Fibroblast of peridontal ligament (primary cell): ENCODE measurements around the gene ACTR2.
"Not testable (repeated sequence)": the region's sequence is repeated elsewhere in the genome, so short reads cannot be mapped to it uniquely, and the experiment has no call there.

Source experiments
- DNase-seq: peaks from one replicate; pipeline ENCODE4 v3.0.0-alpha.2; 2010; ENCODE audit errors: extremely low read depth

ACTR2 gene

DNA sequence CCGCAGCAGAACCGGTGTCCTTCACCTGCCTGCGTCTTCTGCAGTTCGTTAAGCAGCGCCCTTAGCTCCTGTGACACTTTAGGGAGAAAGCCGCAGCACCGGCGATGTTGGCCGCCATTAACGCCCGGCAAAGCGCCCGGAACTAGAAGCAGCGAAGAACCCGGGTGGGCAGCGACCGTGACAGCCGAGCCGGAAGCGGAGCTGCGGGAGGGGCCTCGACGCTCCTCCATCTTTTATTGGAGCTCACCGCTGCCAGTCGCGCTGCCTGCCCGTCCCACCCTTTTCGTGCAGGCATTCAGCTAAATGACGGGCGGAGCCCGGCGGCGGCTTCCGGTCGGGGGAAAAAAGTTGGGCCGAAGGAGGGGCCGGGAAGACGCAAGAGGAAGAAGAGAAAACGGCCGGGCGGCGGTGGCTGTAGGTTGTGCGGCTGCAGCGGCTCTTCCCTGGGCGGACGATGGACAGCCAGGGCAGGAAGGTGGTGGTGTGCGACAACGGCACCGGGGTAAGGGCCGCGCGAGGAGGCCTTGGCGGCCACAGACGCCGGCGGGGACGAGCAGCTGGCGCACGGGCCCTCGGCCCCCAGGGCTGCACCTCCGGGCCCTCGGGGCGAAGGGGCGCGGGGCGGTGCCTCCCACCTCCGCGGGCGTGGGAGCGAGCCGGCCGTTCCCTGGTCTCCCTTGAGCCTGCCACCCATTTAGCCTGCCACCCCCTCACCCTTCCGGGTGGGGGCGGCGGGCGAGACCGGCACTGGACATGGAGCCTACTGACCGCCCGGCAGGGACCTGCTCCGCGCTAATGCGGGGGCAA is at the start of gene ACTR2:
ACTR2 (plus strand) TSS at position 376 of the 807 bp plus-strand sequence; CDS start at position 455, 79 bp downstream.
- peak; percentile 94 for DNase-seq

- no peak for DNase-seq
These were observed 45.1 kb upstream of the ACTR2 start for GRCh38 chr2:65182570-65182969.

DNA sequence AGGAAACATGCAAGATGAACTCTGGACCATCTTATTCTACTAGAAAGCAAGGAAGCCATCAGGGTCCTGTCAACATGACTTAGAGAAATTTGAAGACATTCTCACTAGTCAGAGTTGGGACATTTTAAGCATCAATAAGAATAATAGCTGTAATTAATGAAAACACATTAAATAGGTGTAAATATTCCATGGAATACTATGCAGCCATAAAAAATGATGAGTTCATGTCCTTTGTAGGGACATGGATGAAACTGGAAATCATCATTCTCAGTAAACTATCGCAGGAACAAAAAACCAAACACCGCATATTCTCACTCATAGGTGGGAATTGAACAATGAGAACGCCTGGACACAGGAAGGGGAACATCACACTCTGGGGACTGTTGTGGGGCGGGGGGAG is 44.2 kb upstream of the ACTR2 start:
- not testable (repeated sequence) for DNase-seq

DNA sequence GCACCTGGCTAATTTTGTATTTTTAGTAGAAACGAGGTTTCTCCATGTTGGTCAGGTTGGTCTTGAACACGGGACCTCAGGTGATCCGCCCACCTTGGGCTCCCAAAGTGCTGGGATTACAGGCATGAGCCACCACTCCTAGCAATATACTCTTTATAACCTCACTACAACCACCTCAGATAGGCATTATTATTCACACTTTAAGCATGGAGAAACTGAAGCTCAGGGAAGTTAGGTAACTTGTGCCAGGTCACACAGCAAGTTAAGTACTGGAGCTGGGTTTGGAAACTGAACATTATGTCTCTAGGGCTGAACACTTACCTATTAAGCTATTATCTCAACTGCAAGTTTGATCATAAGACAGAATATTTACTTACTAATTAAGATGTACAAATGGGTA is 42.6 kb upstream of the ACTR2 start:
- no peak for DNase-seq

GRCh38 chr2:65186093-65186868 is 41.4 kb upstream of the ACTR2 start:
- DNase-seq = no peak

DNA sequence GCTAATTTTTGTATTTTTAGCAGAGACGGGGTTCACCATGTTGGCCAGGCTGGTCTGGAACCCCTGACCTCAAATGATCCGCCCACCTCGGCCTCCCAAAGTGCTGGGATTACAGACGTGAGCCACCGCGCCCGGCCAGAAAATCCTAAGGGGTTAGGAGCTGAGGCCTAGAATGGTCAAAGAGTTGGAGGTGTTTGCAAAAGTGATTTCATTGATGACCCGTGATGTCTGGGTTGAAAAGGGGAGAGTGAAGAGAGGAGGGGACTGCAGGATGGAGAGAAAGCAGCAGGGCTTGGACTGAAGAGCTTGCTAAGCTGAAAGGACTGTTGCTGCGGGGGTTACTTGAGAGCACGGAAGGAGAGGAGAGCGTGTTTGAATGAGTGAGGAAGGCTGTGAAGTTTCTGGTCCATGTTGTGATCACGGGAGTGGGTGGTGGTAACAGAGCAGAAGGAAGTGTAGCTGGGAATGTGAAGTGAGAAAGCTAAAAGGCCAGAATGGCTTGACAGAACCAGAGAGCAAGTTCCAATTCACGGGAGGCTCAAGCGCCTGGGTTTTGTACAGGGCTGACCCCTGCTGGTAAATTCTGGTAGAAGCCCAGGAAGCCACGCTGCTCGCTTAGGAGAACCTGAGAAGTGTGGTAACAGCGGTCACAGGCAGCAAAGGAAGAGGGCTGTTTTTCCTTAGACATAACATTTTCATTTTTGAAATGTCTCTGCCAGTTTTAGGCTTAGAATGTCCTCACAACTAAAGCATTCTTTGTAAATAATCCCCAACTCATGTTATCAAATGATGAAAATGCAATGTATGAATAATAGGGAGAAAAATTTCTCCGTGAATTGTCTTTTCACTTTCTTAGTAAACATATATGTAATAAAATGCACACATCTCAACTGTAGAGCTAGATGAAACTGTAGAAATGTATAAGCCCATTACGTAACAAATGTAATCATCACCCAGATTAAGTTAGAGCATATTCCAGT is 40.5 kb upstream of the ACTR2 start:
- peak; percentile 88 for DNase-seq

- no peak for DNase-seq
These were observed 34.2 kb upstream of the ACTR2 start for GRCh38 chr2:65193446-65193845.

DNA sequence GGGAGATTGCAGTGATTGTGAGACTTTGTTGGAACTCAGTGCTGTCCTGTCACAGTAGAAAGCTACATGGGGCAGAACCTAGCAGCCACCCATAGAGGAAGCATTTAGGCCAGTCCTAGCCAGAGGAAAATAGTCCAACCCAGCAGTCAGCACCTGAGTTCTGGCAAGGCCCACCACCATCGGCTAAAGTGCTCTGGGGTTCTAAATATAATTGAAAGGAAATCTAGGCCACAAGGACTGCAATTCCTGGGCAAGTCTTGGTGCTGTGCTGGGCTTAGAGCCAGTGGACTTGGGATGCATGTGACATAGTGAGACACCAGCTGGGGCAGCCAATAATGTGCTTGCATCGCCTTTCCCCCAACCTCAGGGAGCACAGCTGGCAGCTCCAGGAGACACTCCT is 28.9 kb upstream of the ACTR2 start:
- DNase-seq = peak; percentile 31

GRCh38 chr2:65199166-65199565 is 28.5 kb upstream of the ACTR2 start:
- DNase-seq = no peak

DNA sequence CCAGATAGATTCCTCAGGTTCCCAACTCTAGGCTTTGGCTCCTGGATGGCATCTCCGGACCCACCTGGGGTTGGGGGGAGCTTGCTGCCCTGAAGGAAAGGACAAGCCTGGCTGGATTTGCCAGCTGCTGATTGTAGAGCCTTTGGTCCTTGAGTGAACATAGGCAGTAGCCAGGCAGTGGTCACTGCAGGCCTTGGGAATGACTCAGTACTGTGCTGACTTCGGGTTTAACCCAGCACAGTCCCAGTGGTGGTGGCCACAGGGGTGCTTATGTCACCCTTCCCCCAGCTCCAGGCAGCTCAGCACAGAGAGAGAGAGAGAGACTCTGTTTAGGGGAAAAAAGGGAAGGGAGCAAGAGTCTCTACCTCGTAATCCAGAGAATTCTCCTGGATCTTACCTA is 27.7 kb upstream of the ACTR2 start:
- DNase-seq = peak; percentile 18

- DNase-seq = no peak
These were observed 23.0 kb upstream of the ACTR2 start for GRCh38 chr2:65204461-65205210.

- no peak for DNase-seq
These were observed 15.5 kb upstream of the ACTR2 start for GRCh38 chr2:65212115-65212514.

GRCh38 chr2:65212619-65213018 is 15.0 kb upstream of the ACTR2 start:
- DNase-seq = no peak

- DNase-seq = no peak
These were observed 14.6 kb upstream of the ACTR2 start for GRCh38 chr2:65213035-65213434.

- DNase-seq = no peak
These were observed 13.3 kb upstream of the ACTR2 start for GRCh38 chr2:65214361-65214760.

DNA sequence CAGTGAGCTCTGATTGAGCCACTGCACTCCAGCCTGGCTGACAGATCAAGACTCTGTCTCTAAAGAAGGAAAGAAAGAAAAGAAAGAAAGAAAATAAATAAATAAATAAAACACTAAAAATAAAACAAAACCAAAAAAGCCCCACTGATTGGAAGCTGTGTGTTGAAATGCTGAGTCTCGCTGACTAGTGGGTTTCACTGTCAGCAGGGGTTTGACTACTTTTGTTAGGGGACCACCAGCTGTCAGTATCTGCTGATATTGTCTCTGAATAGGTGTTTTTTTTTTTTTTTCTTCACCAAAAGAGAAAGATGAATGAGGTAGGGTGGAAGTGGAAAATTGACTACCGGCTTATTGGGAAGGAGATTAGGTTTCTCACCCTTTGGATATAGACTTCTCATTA is 12.8 kb upstream of the ACTR2 start:
- DNase-seq = no peak

DNA sequence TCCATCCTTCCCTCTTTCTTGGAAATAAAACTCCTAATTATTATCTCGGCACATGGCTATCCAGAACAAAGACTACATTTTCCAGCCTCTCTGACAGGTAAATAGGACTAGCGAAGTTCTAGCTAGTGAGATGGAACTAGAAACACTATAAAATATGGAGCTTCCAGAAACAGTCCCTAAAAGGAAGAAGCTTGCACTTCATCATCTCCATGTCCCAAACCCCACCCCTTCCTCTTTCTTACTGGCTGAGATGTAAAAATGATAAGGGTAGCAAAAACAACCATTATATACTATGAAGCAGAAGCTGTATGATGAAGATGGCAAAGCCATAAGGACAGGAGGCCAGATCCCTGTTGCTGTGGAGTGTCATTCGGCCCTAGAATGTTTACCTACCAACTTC is 11.7 kb upstream of the ACTR2 start:
- DNase-seq = no peak

GRCh38 chr2:65220432-65221131 is 7.0 kb upstream of the ACTR2 start:
- peak; percentile 32 for DNase-seq

- not testable (repeated sequence) for DNase-seq
These were observed 6.4 kb upstream of the ACTR2 start for GRCh38 chr2:65221275-65221674.

- DNase-seq = peak; percentile 17
These were observed 593 bp upstream of the ACTR2 start for GRCh38 chr2:65227020-65227455.
